Measurements from ENCODE around the gene CTLA4. TPM values are rescaled to one million over a fixed set of nuclear protein-coding genes. Genes with fewer than 3 reads are reported as not detected.

The CTLA4 gene
- total and polyA plus RNA-seq, 2 experiments from 2014 or later = not detected

DNA sequence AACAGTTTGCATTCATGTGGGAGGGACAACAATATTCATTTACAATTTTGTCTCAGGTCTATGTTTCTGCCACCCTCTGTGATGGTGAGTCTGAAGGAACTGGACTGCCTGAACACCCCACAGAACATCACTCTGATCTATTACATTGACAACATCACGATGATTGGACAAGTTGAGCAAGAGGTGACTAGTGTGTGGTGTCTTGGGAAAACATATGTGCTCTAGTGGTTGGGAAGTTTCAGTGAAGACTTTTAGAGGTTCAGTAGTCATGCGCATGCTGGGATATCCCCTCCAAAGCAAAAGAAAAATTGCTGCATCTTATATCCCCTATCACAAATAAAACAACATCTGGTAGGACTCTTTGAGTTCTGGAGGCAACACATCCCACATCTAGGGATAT lies 18.6 kb upstream of the CTLA4 start (continued):
- TF ChIP-seq, protein P1, sequence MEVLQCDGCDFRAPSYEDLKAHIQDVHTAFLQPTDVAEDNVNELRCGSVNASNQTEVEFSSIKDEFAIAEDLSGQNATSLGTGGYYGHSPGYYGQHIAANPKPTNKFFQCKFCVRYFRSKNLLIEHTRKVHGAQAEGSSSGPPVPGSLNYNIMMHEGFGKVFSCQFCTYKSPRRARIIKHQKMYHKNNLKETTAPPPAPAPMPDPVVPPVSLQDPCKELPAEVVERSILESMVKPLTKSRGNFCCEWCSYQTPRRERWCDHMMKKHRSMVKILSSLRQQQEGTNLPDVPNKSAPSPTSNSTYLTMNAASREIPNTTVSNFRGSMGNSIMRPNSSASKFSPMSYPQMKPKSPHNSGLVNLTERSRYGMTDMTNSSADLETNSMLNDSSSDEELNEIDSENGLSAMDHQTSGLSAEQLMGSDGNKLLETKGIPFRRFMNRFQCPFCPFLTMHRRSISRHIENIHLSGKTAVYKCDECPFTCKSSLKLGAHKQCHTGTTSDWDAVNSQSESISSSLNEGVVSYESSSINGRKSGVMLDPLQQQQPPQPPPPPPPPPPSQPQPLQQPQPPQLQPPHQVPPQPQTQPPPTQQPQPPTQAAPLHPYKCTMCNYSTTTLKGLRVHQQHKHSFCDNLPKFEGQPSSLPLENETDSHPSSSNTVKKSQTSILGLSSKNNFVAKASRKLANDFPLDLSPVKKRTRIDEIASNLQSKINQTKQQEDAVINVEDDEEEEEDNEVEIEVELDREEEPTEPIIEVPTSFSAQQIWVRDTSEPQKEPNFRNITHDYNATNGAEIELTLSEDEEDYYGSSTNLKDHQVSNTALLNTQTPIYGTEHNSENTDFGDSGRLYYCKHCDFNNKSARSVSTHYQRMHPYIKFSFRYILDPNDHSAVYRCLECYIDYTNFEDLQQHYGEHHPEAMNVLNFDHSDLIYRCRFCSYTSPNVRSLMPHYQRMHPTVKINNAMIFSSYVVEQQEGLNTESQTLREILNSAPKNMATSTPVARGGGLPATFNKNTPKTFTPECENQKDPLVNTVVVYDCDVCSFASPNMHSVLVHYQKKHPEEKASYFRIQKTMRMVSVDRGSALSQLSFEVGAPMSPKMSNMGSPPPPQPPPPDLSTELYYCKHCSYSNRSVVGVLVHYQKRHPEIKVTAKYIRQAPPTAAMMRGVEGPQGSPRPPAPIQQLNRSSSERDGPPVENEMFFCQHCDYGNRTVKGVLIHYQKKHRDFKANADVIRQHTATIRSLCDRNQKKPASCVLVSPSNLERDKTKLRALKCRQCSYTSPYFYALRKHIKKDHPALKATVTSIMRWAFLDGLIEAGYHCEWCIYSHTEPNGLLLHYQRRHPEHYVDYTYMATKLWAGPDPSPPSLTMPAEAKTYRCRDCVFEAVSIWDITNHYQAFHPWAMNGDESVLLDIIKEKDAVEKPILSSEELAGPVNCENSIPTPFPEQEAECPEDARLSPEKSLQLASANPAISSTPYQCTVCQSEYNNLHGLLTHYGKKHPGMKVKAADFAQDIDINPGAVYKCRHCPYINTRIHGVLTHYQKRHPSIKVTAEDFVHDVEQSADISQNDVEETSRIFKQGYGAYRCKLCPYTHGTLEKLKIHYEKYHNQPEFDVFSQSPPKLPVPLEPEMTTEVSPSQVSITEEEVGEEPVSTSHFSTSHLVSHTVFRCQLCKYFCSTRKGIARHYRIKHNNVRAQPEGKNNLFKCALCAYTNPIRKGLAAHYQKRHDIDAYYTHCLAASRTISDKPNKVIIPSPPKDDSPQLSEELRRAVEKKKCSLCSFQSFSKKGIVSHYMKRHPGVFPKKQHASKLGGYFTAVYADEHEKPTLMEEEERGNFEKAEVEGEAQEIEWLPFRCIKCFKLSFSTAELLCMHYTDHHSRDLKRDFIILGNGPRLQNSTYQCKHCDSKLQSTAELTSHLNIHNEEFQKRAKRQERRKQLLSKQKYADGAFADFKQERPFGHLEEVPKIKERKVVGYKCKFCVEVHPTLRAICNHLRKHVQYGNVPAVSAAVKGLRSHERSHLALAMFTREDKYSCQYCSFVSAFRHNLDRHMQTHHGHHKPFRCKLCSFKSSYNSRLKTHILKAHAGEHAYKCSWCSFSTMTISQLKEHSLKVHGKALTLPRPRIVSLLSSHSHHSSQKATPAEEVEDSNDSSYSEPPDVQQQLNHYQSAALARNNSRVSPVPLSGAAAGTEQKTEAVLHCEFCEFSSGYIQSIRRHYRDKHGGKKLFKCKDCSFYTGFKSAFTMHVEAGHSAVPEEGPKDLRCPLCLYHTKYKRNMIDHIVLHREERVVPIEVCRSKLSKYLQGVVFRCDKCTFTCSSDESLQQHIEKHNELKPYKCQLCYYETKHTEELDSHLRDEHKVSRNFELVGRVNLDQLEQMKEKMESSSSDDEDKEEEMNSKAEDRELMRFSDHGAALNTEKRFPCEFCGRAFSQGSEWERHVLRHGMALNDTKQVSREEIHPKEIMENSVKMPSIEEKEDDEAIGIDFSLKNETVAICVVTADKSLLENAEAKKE (CRISPR knock-in tag; IDR thresholded peaks at IDR 0.05) = no peak
- TF ChIP-seq, protein P2, sequence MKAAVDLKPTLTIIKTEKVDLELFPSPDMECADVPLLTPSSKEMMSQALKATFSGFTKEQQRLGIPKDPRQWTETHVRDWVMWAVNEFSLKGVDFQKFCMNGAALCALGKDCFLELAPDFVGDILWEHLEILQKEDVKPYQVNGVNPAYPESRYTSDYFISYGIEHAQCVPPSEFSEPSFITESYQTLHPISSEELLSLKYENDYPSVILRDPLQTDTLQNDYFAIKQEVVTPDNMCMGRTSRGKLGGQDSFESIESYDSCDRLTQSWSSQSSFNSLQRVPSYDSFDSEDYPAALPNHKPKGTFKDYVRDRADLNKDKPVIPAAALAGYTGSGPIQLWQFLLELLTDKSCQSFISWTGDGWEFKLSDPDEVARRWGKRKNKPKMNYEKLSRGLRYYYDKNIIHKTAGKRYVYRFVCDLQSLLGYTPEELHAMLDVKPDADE (IDR thresholded peaks at IDR 0.05) = no peak
- TF ChIP-seq EZH2phosphoT487 (IDR thresholded peaks at IDR 0.05; ENCODE audit: unreplicated experiment) (no peak), NANOG (IDR thresholded peaks at IDR 0.05; ENCODE audit: borderline replicate concordance) (no peak)
- TF ChIP-seq, protein P3, sequence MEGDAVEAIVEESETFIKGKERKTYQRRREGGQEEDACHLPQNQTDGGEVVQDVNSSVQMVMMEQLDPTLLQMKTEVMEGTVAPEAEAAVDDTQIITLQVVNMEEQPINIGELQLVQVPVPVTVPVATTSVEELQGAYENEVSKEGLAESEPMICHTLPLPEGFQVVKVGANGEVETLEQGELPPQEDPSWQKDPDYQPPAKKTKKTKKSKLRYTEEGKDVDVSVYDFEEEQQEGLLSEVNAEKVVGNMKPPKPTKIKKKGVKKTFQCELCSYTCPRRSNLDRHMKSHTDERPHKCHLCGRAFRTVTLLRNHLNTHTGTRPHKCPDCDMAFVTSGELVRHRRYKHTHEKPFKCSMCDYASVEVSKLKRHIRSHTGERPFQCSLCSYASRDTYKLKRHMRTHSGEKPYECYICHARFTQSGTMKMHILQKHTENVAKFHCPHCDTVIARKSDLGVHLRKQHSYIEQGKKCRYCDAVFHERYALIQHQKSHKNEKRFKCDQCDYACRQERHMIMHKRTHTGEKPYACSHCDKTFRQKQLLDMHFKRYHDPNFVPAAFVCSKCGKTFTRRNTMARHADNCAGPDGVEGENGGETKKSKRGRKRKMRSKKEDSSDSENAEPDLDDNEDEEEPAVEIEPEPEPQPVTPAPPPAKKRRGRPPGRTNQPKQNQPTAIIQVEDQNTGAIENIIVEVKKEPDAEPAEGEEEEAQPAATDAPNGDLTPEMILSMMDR (conservative IDR thresholded peaks at IDR 0.05; ENCODE audit: low read depth in 2 of 2) = no peak

DNA sequence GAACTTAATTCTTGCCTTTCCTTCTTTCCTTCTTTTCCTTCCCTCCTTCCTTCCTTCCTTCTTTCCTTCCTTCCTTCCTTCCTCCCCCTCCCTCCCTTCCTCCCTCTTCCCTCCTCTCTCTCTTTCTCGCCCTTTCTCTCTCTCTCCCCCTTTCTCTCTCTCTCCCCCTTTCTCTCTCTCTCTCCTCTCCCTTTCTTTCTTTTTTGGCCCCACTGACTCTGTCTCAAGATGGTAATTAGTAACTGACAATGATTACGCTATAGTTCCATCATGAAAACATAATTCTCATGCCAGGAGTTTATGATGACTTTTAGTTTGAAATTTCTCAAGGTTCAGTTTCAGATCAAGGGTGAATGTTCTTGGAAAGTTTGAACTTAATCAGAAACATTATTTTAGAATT lies 14.8 kb upstream of the CTLA4 start:
- H3K4me3 ChIP-seq = no peak overlapping the region
- no peaks in the 10 kb centered on the region for H3K4me1 ChIP-seq (ENCODE audit: insufficient read depth)
- no peaks in the 10 kb centered on the region for H3K79me2 ChIP-seq (replicated peaks; ENCODE audit: insufficient read depth)
- no peak overlapping the region for H3K4me3 Mint-ChIP-seq
- H3K9me3 Mint-ChIP-seq = no peaks in the 10 kb centered on the region
- DNase-seq (ENCODE audit: low spot score) = no peak
- H3K36me3 Mint-ChIP-seq (ENCODE audit: low read depth) = no peaks in the 10 kb centered on the region
- H3K27me3 ChIP-seq (ENCODE audit: insufficient read depth) = no peaks in the 10 kb centered on the region
- H3K27ac Mint-ChIP-seq = no peak overlapping the region
- no peak overlapping the region for H3K27ac ChIP-seq (ENCODE audit: low read depth)
- H3K27me3 Mint-ChIP-seq (ENCODE audit: insufficient read depth, low read depth, poor library complexity) = no peaks in the 10 kb centered on the region
- H3K9me2 ChIP-seq (ENCODE audit: insufficient read depth) = 0 out of 2 replicates have a peak, but pooled peaks cover 10% of the 10 kb centered on the region
- H3F3A ChIP-seq (replicated peaks; ENCODE audit: low read depth) = no peaks in the 10 kb centered on the region
- H3K4me1 Mint-ChIP-seq = no peaks in the 10 kb centered on the region
- H2AFZ ChIP-seq = no peak overlapping the region
- no peaks in the 10 kb centered on the region for H3K36me3 ChIP-seq (ENCODE audit: insufficient read depth)
- ATAC-seq = no peak
- H4K20me1 ChIP-seq (replicated peaks; ENCODE audit: insufficient read depth) = no peaks in the 10 kb centered on the region; the same call in 1 of the 2 replicates
- H3K4me2 ChIP-seq = no peak overlapping the region
- TF ChIP-seq STAT1 (IDR thresholded peaks at IDR 0.05; ENCODE audit: unreplicated experiment) (no peak), EZH2phosphoT487 (IDR thresholded peaks at IDR 0.05; ENCODE audit: unreplicated experiment) (no peak), NANOG (IDR thresholded peaks at IDR 0.05; ENCODE audit: borderline replicate concordance) (no peak)
- TF ChIP-seq, protein P1 (CRISPR knock-in tag; IDR thresholded peaks at IDR 0.05) = no peak
